ENCODE data around the gene APOD. TPM values are rescaled to one million over a fixed set of nuclear protein-coding genes. Genes with fewer than 3 reads are reported as not detected.
"Not testable (repeated sequence)": the region's sequence is repeated elsewhere in the genome, so short reads cannot be mapped to it uniquely, and the experiment has no call there.

APOD gene
- total RNA-seq, 4 donors from 2014 or later = 8.5 to 924 (median 281) TPM

GRCh38 chr3:195616681-195617080 is 32.9 kb upstream of the APOD start:
- Histone ChIP-seq H3K36me3 (no peaks in the 10 kb centered on the region), H3K4me1 (no peaks in the 10 kb centered on the region), H3K27ac (no peak overlapping the region), H3K27me3 (no peaks in the 10 kb centered on the region), H3K9me3 (no peaks in the 10 kb centered on the region), H3K4me3 (no peak overlapping the region)
- DNase-seq = no peak
- TF ChIP-seq POLR2A (IDR thresholded peaks at IDR 0.05) (no peak), CTCF (IDR thresholded peaks at IDR 0.05) (no peak)
- intact Hi-C loops (cut with DNase I; ENCODE audit: low total_unique reads) = no loop called here

- intact Hi-C loops (cut with DNase I; ENCODE audit: low total_unique reads); H3K4me1 ChIP-seq; H3K27me3 ChIP-seq; H3K27ac ChIP-seq; H3K9me3 ChIP-seq; DNase-seq; H3K4me3 ChIP-seq; H3K36me3 ChIP-seq: not testable (repeated sequence)
Measured at GRCh38 chr3:195615952-195616537, 32.3 kb upstream of the APOD start.

- intact Hi-C loops (cut with DNase I; ENCODE audit: low total_unique reads); H3K27ac ChIP-seq; H3K4me1 ChIP-seq; H3K4me3 ChIP-seq; H3K36me3 ChIP-seq; DNase-seq; H3K27me3 ChIP-seq; H3K9me3 ChIP-seq: not testable (repeated sequence)
Measured at GRCh38 chr3:195614672-195615504, 31.1 kb upstream of the APOD start.

- no peak for TF ChIP-seq CTCF (IDR thresholded peaks at IDR 0.05)
- no peak for TF ChIP-seq POLR2A (IDR thresholded peaks at IDR 0.05)
- Histone ChIP-seq H3K9me3 (no peaks in the 10 kb centered on the region), H3K27me3 (no peaks in the 10 kb centered on the region), H3K36me3 (no peaks in the 10 kb centered on the region), H3K4me3 (no peak overlapping the region), H3K4me1 (no peaks in the 10 kb centered on the region), H3K27ac (no peak overlapping the region)
- intact Hi-C loops (cut with DNase I; ENCODE audit: low total_unique reads) = no loop called here
- no peak for DNase-seq
Measured at GRCh38 chr3:195613468-195614069, 29.8 kb upstream of the APOD start.

- Histone ChIP-seq H3K4me3 (no peak overlapping the region), H3K4me1 (no peaks in the 10 kb centered on the region), H3K27me3 (no peaks in the 10 kb centered on the region), H3K27ac (peak overlapping the region in 1 of 2 donors; percentile 55), H3K9me3 (no peaks in the 10 kb centered on the region), H3K36me3 (no peaks in the 10 kb centered on the region)
- intact Hi-C loops (cut with DNase I; ENCODE audit: low total_unique reads) = no loop called here
- TF ChIP-seq POLR2A (IDR thresholded peaks at IDR 0.05) = no peak
- no peak for TF ChIP-seq CTCF (IDR thresholded peaks at IDR 0.05)
- DNase-seq = peak in 1 of 2 donors; percentile 57
Measured at GRCh38 chr3:195612075-195612800, 28.5 kb upstream of the APOD start.
